DMS153 treated with DMSO at 0.1 percent for 48 hours (cell line): ENCODE measurements around the gene PDE10A.

Experiments
- DNase-seq: peaks from one replicate; lab custom pipeline; 2025; ENCODE audit not compliant: unreplicated experiment; lab: John Stamatoyannopoulos, UW

PDE10A gene

GRCh38 chr6:165426892-165427291 is 236.1 kb downstream of the PDE10A start:
- DNase-seq, result no peak

GRCh38 chr6:165422192-165422591 is 240.8 kb downstream of the PDE10A start:
- no peak for DNase-seq

GRCh38 chr6:165417278-165417865 is 245.7 kb downstream of the PDE10A start:
- no peak for DNase-seq

GRCh38 chr6:165404697-165405096 is 258.3 kb downstream of the PDE10A start:
- no peak for DNase-seq

- no peak for DNase-seq
Observed at GRCh38 chr6:165404296-165404695, 258.7 kb downstream of the PDE10A start.

GRCh38 chr6:165403006-165403595 is 259.9 kb downstream of the PDE10A start:
- no peak for DNase-seq

GRCh38 chr6:165401092-165401491 is 261.9 kb downstream of the PDE10A start:
- no peak for DNase-seq

- no peak for DNase-seq
Observed at GRCh38 chr6:165390475-165390874, 272.6 kb downstream of the PDE10A start.

- no peak for DNase-seq
Observed at GRCh38 chr6:165389534-165389933, 273.5 kb downstream of the PDE10A start.

- DNase-seq, result no peak
Observed at GRCh38 chr6:165383323-165383722, 279.7 kb downstream of the PDE10A start.

- no peak for DNase-seq
Observed at GRCh38 chr6:165376100-165376499, 286.9 kb downstream of the PDE10A start.

GRCh38 chr6:165365371-165365770 is 297.7 kb downstream of the PDE10A start:
- no peak for DNase-seq

GRCh38 chr6:165345700-165346099 is 317.3 kb downstream of the PDE10A start:
- DNase-seq, result no peak

GRCh38 chr6:165340532-165340931 is 322.5 kb downstream of the PDE10A start:
- DNase-seq, result no peak

- no peak for DNase-seq
Observed at GRCh38 chr6:165325609-165326008, 337.4 kb downstream of the PDE10A start.

- no peak for DNase-seq
Observed at GRCh38 chr6:165321555-165322145, 341.4 kb downstream of the PDE10A start.

GRCh38 chr6:165321150-165321549 is 341.9 kb downstream of the PDE10A start:
- no peak for DNase-seq

GRCh38 chr6:165317723-165318122 is 345.3 kb downstream of the PDE10A start:
- no peak for DNase-seq

- peak; percentile 28 for DNase-seq
Observed at GRCh38 chr6:165308926-165309731, 353.9 kb downstream of the PDE10A start, which contains the start of gene C6orf118. C6orf118 (minus strand) TSS chr6:165309605; CDS start chr6:165309586, 19 bp downstream.

GRCh38 chr6:165306955-165307354 is 356.1 kb downstream of the PDE10A start:
- DNase-seq, result no peak

- no peak for DNase-seq
Observed at GRCh38 chr6:165301372-165302246, 361.4 kb downstream of the PDE10A start.
